ENCODE data around the gene MAGI2.

DNA sequence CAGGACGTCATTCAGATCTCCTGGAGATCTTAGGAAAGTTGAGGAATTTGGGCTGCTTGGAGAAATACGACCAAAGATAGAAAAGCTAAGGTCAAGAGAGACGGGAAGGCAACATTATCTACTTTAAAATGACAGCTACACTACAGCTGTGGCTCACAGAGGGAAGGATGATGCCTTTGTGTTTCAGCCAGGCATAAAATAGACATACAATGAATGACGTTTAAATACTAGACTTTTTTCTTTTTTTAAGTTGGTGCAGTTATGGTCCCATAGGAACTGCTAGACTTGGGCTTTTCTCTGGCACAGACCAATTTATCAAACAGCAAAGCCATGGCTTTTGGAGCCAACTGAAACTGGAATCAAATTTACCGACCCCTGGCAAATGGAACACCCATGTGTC is 164.8 kb downstream of the MAGI2 start:
- TF ChIP-seq, protein P1, sequence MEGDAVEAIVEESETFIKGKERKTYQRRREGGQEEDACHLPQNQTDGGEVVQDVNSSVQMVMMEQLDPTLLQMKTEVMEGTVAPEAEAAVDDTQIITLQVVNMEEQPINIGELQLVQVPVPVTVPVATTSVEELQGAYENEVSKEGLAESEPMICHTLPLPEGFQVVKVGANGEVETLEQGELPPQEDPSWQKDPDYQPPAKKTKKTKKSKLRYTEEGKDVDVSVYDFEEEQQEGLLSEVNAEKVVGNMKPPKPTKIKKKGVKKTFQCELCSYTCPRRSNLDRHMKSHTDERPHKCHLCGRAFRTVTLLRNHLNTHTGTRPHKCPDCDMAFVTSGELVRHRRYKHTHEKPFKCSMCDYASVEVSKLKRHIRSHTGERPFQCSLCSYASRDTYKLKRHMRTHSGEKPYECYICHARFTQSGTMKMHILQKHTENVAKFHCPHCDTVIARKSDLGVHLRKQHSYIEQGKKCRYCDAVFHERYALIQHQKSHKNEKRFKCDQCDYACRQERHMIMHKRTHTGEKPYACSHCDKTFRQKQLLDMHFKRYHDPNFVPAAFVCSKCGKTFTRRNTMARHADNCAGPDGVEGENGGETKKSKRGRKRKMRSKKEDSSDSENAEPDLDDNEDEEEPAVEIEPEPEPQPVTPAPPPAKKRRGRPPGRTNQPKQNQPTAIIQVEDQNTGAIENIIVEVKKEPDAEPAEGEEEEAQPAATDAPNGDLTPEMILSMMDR (IDR thresholded peaks at IDR 0.05; ENCODE audit: extremely low read depth in 1 of 2, insufficient read depth in 1 of 2, low read depth in 1 of 2, low read length in 2 of 2): no peak
- TF ChIP-seq POLR2A (IDR thresholded peaks at IDR 0.05; ENCODE audit: low read depth, low read length): no peak
- no peak for TF ChIP-seq EZH2 (IDR thresholded peaks at IDR 0.05; ENCODE audit: borderline replicate concordance, low read depth, low read length, severe bottlenecking)
- TF ChIP-seq FOS (IDR thresholded peaks at IDR 0.05; ENCODE audit: borderline replicate concordance, insufficient read depth, low read length): no peak
- TF ChIP-seq POLR2AphosphoS5 (IDR thresholded peaks at IDR 0.05; ENCODE audit: insufficient read depth, low read depth, low read length): no peak
- TF ChIP-seq, protein P2, sequence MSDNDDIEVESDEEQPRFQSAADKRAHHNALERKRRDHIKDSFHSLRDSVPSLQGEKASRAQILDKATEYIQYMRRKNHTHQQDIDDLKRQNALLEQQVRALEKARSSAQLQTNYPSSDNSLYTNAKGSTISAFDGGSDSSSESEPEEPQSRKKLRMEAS (IDR thresholded peaks at IDR 0.05; ENCODE audit: insufficient read depth, insufficient read length): no peak
- TF ChIP-seq MYC (IDR thresholded peaks at IDR 0.05; ENCODE audit: low read depth, low read length): no peak
- no peak for TF ChIP-seq JUN (IDR thresholded peaks at IDR 0.05; ENCODE audit: borderline replicate concordance, insufficient read depth, insufficient read length, low read depth)
